ENCODE data around the gene DNALI1.

- no peak for TF ChIP-seq EZH2 (IDR thresholded peaks at IDR 0.05; ENCODE audit: insufficient read depth, poor library complexity, severe bottlenecking)
- no peak for TF ChIP-seq EZH2phosphoT487 (IDR thresholded peaks at IDR 0.05; ENCODE audit: insufficient read depth, low read depth)
Measured at GRCh38 chr1:37558411-37558810, 1.7 kb downstream of the DNALI1 start.

All from GM23248 (cell line).